RCC 7860 (cell line): Measurements from ENCODE around the gene SPATA3.
"Not testable (repeated sequence)": the region's sequence is repeated elsewhere in the genome, so short reads cannot be mapped to it uniquely, and the experiment has no call there.

Experiments used
- DNase-seq: peaks from one replicate; pipeline ENCODE4 v3.0.0-alpha.2; 2015; ENCODE audit warnings: low spot score
- FAIRE-seq: peaks from 2 replicates; lab custom pipeline; 2012; peaks lifted over from hg19 to GRCh38; lab: Jason Lieb, UNC

The SPATA3 gene

DNA sequence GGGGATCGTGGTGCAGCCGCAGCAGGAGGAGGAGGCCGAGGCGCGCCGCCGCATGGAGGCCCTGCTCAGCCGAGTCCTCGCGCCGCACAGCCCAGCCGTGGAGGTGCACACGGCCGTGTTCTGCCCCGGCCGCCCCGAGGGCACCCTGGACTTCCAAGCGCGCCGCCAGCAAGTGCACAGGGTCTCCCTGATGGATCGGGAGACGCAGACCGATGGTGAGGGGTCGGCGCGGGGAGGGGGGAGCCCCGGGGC, 5.1 kb upstream of the SPATA3 start:
- no peak for FAIRE-seq

DNA sequence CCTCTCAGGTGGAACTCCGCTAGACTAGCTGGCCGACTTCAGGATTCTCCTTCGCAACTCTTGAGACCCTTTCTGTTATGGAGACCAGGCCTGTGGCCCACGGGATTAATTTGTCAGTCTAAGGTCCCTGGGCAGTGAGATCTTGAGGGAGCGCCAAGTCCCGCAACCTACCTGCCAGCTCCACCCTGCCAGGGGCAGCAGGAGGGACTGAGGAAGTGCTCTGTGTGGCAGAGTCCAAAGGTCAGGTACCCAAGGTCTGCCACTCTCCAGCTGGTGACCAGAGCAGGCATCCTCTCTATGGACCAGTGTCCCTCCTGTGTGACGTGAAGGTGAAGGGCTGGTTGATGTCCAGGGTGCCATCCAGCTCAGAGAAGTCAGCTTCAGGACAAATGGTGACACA, 4.3 kb upstream of the SPATA3 start:
- FAIRE-seq, result no peak
- no peak for DNase-seq

More for the DNA sequence above, 5.1 kb upstream of the SPATA3 start:
- no peak for DNase-seq

DNA sequence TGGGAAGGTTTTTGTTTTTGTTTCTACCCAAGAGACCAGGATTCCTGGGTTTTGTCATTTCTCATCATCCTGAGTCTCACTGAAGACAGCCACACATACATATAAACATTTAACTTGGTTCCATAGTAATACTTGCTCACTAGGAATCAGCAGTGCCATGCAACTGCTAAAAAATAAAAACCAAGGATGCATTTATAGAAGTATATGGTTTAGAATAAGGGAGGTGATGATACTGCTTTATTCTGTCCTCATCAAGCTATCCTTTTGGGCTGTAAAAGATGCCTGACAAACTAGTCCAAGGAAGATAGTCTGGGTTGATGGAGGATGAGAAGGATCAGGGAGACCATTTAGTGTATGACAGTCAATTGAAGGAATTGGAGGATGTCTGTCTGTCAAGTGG, 740 bp downstream of the SPATA3 start:
- FAIRE-seq (no peak), DNase-seq (no peak)

DNA sequence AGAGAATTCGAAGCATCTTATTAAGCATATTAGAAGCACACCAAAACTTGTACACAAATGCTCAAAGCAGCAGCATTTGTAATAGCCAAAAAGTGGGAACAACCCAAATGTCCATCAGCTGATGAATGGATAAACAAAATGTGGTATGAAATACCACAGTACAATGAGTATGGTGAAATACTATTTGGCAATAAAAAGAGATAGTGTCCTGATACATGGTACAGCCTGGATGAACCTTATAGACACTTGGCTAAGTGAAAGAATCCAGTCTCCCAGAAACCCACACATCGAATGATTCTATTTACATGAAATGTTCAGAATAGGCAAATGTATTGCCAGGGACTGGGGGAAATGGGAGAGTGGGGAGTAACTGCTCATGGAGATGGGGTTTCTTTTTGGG, 3.0 kb downstream of the SPATA3 start:
- DNase-seq, result no peak
- FAIRE-seq, result no peak

DNA sequence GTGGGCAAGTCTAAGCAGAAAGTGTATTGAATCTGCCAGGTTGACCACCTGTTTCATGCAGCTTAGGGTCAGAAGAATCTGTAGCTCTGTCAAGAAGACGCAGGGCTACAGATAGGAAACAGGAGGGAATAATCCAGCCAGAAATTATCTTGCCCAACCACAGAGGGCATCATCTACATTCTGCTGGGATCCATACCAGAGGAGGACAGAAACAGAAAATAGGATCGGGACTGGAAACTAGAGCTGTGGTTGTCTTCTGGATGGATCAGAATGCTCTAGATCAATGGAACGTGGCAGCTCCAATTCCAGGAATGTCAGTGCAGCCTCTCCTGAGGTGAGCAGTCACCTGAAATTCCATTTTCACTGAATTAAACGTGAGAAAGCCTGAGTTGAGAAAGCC, 3.6 kb downstream of the SPATA3 start:
- FAIRE-seq, result no peak
- no peak for DNase-seq

DNA sequence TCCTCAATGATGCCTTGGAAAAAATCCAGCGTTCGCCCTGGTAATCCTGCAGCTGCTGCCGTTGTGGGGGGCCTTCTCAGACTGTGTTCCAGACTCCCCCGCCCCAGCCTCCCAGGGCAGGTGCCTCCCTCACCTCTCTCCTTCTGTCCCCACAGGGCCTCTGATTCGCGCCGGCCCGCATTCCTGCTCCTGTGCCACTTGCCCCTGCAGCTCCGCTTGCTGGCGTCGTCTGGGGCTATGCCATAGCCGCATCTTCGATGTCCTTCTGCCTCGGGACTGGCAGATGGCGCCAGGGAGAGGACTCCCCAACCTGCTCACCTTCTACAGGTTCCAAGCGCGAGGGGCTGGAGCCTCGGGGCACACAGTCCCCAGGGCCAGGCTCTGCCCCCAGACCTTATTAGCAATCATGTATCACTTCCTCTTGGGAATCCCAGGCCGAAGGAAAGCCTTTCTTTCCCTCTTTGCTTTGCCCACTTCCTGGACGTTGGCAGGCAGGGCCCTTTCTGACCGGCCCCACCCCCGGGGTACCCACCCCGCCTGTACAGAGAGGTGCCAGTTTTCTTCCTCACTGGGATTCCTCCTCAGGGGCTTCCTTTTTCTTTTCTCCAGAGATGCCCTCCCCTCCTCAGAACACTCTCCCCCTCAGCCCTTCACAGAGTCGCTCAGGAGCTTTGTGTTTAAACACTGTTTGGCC, 4.4 kb downstream of the SPATA3 start:
- FAIRE-seq (no peak), DNase-seq (no peak)

DNA sequence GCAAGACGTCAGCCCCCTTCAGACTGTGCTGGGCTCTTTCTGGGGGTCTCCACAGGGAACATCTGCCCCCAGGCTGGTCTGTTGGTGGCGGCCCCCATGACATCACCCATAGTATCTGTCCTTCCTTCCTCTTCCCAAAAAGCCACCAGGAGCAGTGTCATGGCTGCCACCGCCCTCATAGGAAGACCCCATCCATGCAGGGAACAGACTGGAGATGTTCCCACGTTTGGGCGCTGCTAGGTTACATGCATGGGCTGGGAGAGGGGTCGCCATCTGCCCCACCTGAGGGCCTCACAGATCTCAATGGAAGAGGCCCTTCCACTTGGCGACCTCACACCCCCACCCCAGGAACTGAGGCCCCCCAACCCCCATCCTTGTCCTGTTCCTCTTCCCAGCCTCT, 5.1 kb downstream of the SPATA3 start:
- DNase-seq (no peak), FAIRE-seq (no peak)

DNA sequence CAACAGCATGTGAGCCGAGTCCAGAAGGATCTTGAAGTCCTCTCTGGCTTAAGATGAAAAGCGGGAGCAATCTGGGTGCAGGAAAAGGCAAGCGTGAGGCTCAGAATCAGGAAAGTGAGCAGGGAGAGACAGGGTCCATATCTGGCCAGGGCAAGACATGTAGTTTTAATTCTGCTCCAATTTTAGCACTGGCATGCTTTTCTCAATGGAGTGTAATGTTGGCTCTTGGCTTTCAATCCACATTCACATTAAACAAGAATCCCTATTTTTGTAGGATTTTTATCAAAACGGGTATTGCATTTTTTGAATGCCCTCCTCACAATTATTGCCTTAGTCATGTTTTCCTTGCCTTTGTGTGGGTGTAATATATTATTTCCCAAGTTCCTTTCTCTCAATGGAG, 6.0 kb downstream of the SPATA3 start:
- FAIRE-seq (no peak), DNase-seq (no peak)

DNA sequence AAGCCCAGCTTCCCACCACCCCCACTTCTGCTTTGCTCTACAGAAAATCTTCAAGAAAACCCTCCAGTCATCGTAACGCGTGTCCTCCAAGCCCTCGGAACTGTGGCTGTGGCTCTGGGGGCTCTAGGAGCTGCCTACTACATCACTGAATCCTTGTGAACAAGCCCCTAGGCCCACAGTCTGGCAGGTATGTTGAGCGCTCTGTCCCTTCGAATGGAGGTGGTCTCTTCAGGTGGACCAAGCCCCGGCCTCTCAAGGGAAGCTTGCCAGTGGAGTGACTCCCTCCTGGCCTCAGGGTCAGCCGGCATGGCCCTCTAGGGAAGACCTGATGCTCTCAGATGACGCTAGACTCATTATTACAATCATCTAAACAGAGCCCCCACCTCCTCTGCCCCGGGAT, 6.7 kb downstream of the SPATA3 start:
- DNase-seq (no peak), FAIRE-seq (no peak)

DNA sequence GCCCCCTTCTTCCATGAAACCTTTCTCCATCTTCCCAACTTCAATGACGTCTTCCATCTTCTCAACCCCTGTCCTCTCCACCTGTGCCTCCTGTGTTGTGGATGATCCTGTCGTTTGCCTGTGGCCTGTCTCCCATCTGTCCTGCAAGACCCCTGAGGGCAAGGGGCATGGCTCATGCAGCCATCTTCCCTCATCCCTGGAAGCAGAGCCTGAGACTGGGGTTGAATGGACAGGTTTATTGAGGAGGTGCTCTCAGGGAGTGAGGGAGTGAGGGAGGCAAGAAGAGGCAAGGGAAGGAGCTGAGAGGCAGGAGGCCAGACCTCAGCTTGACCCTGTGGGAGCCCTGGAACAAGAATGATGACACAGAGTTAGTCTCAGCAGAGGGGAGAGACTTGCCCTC, 7.3 kb downstream of the SPATA3 start:
- no peak for FAIRE-seq
- DNase-seq, result no peak

DNA sequence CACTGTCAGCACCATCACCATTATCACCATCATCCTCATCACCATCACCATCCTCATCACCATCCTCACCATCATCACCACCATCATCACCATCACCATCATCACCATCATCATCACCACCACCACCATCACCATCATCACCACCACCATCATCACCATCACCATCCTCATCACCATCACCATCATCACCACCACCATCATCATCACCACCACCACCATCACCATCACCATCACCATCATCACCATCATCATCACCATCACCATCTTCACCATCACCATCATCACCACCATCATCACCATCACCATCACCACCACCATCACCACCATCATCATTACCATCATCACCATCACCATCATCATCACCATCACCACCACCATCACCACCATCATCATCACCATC, 9.0 kb downstream of the SPATA3 start:
- DNase-seq, FAIRE-seq: not testable (repeated sequence)

DNA sequence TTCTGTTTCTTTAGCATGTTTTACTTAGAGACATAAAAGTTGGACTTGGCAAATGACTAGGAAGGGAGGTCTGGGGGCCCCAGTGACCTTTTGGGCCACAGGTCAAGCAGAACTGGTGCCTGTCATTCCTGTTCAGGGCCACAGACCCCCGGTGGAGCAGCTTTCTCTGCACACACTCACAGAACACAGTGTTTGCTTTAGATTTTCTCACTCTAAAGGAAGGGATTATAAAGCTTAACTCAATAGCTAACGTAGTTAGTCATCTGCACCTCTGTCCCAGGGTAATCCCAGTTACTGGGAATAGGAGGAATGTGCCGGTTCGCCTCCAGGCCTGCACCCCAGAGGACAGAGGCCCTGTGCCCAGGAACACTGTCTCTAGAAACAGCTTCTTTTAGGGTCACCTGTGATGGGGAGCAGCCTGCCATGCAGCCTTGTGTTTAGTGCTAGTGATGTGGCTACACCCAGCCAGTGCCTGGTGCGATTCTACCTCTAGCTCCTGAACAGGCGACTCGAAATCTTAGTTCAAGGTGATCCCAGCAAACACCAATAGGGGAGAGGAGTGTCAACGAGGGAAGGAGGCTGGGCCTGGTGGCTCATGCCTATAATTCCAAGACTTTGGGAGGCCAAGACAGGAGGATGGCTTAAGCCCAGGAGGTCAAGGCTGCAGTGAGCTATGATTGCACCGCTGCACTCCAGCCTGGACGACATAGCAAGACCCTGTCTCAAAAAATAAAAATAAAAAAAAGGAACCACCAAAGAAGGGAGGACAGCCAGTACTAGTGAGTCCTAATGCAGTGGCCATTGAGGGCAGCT, 11.6 kb downstream of the SPATA3 start:
- no peak for FAIRE-seq
- DNase-seq, result no peak

DNA sequence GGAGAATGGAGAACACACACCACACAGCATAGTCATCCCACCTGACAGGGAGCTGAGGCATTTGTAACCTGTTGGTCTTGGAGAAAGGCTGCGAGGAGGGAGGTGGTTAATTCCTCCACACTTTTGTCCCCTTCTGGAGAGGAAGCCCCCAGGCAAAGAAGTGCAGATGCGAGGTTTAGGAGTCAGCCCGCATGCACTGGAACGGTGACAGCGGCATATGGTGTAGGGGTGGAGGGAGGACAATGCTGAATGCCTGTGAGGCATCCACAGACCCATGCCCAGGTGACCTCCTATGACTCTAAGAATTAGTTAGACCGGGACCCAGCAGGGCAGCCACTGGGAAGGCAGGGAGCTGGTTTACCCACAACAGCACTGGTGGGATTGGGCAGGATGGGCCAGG, 12.2 kb downstream of the SPATA3 start:
- DNase-seq (no peak), FAIRE-seq (no peak)

DNA sequence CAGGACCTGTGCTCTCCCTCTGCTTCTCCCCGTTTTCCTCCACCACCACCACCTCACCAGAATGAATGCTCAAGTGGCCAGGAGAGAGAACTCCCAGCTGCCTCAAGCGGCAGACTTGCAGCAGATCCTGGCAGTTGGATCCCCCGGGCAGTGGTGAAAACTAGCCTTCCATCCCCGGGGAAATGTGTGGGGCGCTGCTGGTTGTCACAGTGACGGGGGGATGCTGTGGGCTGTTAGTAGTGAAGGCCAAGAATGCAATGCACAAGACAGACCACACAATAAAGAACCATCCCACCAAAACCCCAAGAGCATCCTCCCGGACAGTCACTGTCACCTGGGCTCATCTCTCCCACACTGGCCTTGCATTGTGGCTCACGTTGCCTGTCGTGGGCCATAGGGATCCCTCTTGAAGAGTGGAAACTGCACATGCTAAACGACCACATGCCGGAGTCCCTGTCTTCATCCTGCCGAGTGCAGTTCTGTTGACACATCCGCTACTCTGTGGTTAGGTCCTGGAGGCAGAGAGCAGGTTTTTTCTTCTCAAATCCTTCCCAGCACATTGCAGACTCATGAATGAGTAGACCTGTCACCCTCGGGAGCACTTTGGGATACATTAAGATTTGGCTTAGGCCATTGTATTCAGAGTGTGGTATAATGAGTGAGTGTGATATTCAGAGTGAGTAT, 13.5 kb downstream of the SPATA3 start:
- no peak for FAIRE-seq
- no peak for DNase-seq

DNA sequence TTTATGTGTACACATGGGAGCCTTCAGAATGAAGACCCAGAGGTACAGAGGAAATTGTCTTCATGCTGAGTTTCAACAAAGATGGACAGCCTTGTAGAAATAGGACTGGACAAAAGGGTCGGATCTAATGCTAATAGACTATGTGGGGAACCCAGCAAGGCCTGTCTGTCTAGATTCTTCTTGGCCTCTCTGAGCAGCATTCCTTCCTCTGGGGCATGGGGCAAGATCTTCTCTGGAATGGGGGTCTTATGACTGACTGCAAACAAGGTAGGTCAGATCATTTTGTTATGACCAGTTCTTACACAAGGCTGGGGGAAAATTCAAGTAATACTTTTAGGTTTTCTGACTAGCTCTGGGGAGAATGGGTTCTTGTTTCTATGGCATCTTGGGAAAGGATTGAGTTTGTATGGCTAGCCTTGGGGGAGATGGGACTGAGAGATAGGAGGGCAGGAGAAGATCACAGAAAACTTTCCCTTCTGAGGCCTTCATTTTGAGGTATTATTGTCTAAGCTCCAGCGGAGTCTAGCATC, 14.3 kb downstream of the SPATA3 start:
- FAIRE-seq (no peak), DNase-seq (no peak)

DNA sequence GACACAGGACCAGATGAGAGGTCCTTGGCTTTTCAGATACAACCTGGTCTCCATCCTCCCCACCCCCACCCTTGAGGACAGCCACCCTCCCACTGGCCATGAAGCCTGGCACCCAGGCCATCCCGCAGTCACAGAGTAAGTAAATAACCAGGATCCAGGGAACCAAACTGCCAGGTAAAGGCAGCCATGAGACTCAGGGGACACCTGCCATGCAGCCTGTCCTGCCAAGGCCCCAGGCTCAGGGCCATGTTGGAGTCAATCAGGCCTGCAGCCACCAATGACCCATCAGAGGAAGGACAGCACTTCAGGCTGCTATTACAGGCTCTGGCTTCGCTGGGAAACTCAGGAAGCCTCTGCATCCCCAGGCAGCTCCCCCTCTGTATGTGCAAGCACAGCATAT, 15.6 kb downstream of the SPATA3 start:
- no peak for FAIRE-seq
- no peak for DNase-seq

DNA sequence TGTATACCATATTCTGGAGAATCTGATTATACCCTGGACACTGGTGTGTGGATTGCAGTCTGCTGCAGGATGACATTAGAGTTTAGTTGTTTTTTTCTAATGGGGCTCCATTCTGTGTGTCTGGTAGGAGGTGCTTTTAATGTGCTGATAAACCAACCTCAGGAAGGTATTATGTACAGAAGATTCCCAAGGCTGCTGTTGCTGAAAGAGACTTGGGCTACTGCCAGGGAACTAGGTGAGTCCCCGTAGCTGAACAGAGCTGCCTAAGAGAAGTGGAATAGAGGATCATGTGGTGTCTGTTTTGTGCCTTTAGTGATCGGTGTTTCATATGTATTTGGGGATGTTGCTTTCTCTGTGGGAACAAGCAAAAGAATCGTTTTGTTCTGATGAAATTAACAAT, 16.5 kb downstream of the SPATA3 start:
- DNase-seq (no peak), FAIRE-seq (no peak)

DNA sequence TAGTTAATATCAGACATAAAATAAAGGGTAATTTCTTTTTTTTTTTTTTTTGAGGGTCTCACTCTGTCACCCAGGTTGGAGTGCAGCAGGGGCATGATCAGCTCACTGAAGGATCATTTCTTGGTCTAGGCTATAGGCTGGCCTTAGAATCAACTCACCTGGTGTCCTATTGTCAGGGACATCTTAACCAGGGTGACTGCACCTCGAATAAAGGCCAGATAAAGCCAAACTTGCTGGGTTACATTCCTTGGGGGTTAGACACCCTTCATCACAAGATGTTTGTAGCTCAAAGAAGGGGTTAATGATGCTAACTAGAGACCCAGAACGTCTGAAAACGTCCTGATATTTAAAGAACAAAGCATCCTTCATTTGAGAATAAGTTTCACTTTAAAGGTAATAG, 17.9 kb downstream of the SPATA3 start:
- DNase-seq, result no peak
- no peak for FAIRE-seq

DNA sequence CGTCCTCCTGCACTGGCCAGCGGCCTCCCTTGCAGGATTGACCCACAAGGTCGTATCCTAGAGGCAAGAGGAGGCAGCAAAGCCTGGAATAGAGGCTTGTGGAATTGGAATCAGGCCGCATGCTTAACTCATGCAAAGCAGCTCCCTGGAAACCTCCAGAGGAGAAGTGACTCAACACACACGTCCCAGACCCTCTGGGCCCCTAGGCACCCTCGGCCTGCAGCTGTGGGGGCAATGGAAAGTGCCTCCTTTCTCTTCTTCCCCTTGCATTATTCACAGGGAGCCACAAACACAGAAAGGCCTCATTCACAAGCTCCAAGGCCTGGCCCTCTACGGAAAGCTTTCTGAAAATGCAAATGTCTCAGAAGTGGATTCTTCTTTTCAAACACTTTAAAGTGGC, 19.6 kb downstream of the SPATA3 start:
- no peak for FAIRE-seq

DNA sequence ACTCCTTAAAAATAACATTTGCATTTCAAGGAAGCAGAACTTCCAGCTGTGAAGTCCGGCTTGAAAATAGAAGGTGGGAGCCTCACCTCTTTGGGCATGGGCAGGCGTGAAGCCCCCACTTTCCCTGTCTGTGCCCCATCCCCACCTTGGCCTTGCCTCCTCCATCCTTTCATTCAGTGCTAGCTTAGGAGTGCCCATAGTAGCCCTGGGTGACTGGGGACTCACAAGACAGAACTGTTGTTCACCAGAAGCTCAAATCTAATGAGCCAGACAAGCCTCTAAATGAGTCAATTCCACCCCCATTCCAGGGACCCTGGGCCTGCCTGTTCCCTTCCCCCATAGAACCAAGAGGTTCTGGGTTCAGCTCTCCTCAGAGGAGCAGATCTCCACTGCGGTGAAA, 20.0 kb downstream of the SPATA3 start:
- DNase-seq (no peak), FAIRE-seq (no peak)

More for the DNA sequence above, 19.6 kb downstream of the SPATA3 start:
- DNase-seq, result no peak

DNA sequence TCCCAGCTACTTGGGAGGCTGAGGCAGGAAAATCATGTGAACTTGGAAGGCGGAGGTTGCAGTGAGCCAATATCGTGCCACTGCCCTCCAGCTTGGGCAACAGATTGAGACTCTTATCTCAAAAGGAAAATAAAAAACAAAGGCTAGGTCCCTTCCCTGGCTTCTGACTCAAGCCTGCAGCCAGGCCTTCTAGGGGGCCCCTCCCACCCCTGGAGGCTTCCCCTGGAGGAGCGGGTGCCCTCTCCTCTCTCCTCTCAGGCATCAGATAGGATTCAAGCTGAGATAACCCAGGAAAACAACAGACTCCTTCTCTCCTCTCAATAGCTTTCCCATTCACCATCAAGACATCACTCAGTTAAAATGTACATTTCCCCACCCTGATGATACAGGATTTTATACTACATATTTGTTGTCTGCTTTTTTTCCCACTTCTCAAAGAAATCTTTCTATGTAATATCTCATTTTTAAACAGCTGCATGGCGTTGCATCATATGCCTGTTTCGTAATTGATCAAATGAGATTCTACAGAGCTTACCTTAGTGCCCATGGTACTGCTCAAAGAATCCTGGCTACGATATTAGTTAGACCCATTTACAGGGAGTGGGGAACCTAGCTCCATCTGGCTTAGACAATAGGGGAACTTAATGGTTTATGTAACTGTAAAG, 20.8 kb downstream of the SPATA3 start:
- no peak for DNase-seq
- no peak for FAIRE-seq

DNA sequence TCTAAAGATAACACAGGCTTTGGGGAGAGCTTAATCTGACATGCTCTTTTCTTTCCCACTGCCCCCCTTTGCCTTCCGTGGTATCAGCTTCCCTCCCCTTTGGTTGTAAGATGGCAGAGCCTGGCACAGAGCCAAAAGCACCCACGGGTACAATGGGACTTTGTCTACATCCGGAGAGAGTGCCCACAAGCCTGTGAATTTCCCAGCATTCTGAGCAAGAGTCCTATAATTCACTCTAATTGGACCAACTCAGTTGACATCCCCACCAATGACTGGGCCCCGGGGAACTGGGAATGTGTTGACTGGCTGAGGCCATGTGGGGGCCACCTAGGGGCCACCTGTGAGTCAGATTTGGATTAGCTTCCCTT, 21.3 kb downstream of the SPATA3 start:
- DNase-seq (no peak), FAIRE-seq (no peak)
